ENCODE measurements around the gene CHP1.

DNA sequence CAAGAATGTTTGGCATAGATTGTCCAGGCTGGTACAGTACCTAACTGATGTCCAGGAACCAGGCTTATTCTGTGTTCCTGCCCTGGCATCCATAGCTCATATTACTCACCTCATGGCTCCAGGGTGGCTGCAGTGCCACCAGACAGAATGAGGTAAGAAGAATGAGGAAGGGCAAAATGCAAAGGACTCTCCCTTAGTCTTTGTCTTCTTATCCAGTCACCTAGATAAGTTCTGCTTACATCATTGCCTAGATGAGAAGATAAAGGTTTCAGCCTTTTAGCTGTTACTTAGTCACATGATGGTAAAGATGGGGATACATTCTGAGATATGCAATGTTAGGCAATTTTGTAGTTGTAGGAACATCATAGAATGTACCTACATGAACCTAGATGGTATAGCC, 45.8 kb downstream of the CHP1 start:
- no peak for TF ChIP-seq CBX2 (IDR thresholded peaks at IDR 0.05; ENCODE audit: borderline replicate concordance, low read depth)
- TF ChIP-seq, protein P1, sequence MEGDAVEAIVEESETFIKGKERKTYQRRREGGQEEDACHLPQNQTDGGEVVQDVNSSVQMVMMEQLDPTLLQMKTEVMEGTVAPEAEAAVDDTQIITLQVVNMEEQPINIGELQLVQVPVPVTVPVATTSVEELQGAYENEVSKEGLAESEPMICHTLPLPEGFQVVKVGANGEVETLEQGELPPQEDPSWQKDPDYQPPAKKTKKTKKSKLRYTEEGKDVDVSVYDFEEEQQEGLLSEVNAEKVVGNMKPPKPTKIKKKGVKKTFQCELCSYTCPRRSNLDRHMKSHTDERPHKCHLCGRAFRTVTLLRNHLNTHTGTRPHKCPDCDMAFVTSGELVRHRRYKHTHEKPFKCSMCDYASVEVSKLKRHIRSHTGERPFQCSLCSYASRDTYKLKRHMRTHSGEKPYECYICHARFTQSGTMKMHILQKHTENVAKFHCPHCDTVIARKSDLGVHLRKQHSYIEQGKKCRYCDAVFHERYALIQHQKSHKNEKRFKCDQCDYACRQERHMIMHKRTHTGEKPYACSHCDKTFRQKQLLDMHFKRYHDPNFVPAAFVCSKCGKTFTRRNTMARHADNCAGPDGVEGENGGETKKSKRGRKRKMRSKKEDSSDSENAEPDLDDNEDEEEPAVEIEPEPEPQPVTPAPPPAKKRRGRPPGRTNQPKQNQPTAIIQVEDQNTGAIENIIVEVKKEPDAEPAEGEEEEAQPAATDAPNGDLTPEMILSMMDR (IDR thresholded peaks at IDR 0.05): no peak
- no peak for TF ChIP-seq RFX5 (IDR thresholded peaks at IDR 0.05)
- TF ChIP-seq POLR2A (IDR thresholded peaks at IDR 0.05; ENCODE audit: low read length): no peak
- TF ChIP-seq NR3C1 (IDR thresholded peaks at IDR 0.05): no peak
